ENCODE results near the gene ICE2.
A peak's percentile ranks its signal among the peaks of the same experiment; 100 is the strongest.

ICE2 gene

GRCh38 chr15:60512937-60513336 lies 34.0 kb upstream of the ICE2 start:
- no peak for DNase-seq
- no peaks in the 10 kb centered on the region for H3K9me3 ChIP-seq (ENCODE audit: control extremely low read depth in 1 of 5, control insufficient read depth in 4 of 5, insufficient read depth in 2 of 5, low read depth in 1 of 5, low read length in 4 of 5)
- no peak overlapping the region for H3K27ac ChIP-seq (ENCODE audit: insufficient read depth in 1 of 2, low read depth in 1 of 2, low read length in 2 of 2, poor library complexity in 1 of 2, severe bottlenecking in 2 of 2)
- CTCF ChIA-PET, result interaction anchor here (1.4 kb wide), 1 partner anchor 8 kb away, joined by 7 read pairs; no protein-coding TSS in a partner anchor
- H3K4me3 ChIP-seq (ENCODE audit: control insufficient read depth in 1 of 7, extremely low read depth in 1 of 7, insufficient read depth in 4 of 7, low read depth in 2 of 7, low read length in 6 of 7), result no peak overlapping the region
- H3K36me3 ChIP-seq (ENCODE audit: control insufficient read depth in 4 of 4, insufficient read depth in 4 of 4, low read length in 3 of 4), result no peaks in the 10 kb centered on the region
- H3K27me3 ChIP-seq (replicated peaks in 2 of 5; ENCODE audit: control insufficient read depth in 4 of 5, insufficient read depth in 5 of 5, low read length in 4 of 5), result no peaks in the 10 kb centered on the region
- POLR2A ChIA-PET, result no interaction called here
- 88% methylated on average over 2 of the region's 4 CpGs for WGBS (ENCODE audit: insufficient coverage)
- peaks cover 0 to 2% (median 0%) of the 10 kb centered on the region in 4 experiments for H3K4me1 ChIP-seq (ENCODE audit: control extremely low read depth in 1 of 4, control insufficient read depth in 4 of 4, insufficient read depth in 4 of 4, low read length in 3 of 4)

- ChIA-PET POLR2A (no interaction called here), CTCF (interaction anchor here (1.4 kb wide), 1 partner anchor 9 kb away, joined by 7 read pairs; no protein-coding TSS in a partner anchor)
- Histone ChIP-seq H3K27me3 (replicated peaks in 2 of 5; ENCODE audit: control insufficient read depth in 4 of 5, insufficient read depth in 5 of 5, low read length in 4 of 5) (no peaks in the 10 kb centered on the region), H3K4me1 (ENCODE audit: control extremely low read depth in 1 of 4, control insufficient read depth in 4 of 4, insufficient read depth in 4 of 4, low read length in 3 of 4) (peaks cover 0 to 3% (median 0%) of the 10 kb centered on the region in 4 experiments), H3K36me3 (ENCODE audit: control insufficient read depth in 4 of 4, insufficient read depth in 4 of 4, low read length in 3 of 4) (no peaks in the 10 kb centered on the region), H3K9me3 (ENCODE audit: control extremely low read depth in 1 of 5, control insufficient read depth in 4 of 5, insufficient read depth in 2 of 5, low read depth in 1 of 5, low read length in 4 of 5) (no peaks in the 10 kb centered on the region), H3K4me3 (ENCODE audit: control insufficient read depth in 1 of 7, extremely low read depth in 1 of 7, insufficient read depth in 4 of 7, low read depth in 2 of 7, low read length in 6 of 7) (no peak overlapping the region), H3K27ac (ENCODE audit: insufficient read depth in 1 of 2, low read depth in 1 of 2, low read length in 2 of 2, poor library complexity in 1 of 2, severe bottlenecking in 2 of 2) (no peak overlapping the region)
- 97% methylated on average over 19 of the region's 21 CpGs for WGBS (ENCODE audit: insufficient coverage)
- DNase-seq, result peak in 2 of 3 donors; percentile 16 to 27
Observed at GRCh38 chr15:60511351-60512031, 32.5 kb upstream of the ICE2 start.

- WGBS (ENCODE audit: insufficient coverage), result 95% methylated on average over 4 of the region's 5 CpGs
- Histone ChIP-seq H3K4me3 (ENCODE audit: control insufficient read depth in 1 of 7, extremely low read depth in 1 of 7, insufficient read depth in 4 of 7, low read depth in 2 of 7, low read length in 6 of 7) (no peak overlapping the region), H3K36me3 (ENCODE audit: control insufficient read depth in 4 of 4, insufficient read depth in 4 of 4, low read length in 3 of 4) (no peaks in the 10 kb centered on the region), H3K4me1 (ENCODE audit: control extremely low read depth in 1 of 4, control insufficient read depth in 4 of 4, insufficient read depth in 4 of 4, low read length in 3 of 4) (peaks cover 0 to 3% (median 0%) of the 10 kb centered on the region in 4 experiments), H3K27ac (ENCODE audit: insufficient read depth in 1 of 2, low read depth in 1 of 2, low read length in 2 of 2, poor library complexity in 1 of 2, severe bottlenecking in 2 of 2) (no peak overlapping the region), H3K27me3 (replicated peaks in 2 of 5; ENCODE audit: control insufficient read depth in 4 of 5, insufficient read depth in 5 of 5, low read length in 4 of 5) (no peaks in the 10 kb centered on the region), H3K9me3 (ENCODE audit: control extremely low read depth in 1 of 5, control insufficient read depth in 4 of 5, insufficient read depth in 2 of 5, low read depth in 1 of 5, low read length in 4 of 5) (no peaks in the 10 kb centered on the region)
- no peak for DNase-seq
- POLR2A ChIA-PET, result no interaction called here
- CTCF ChIA-PET, result interaction anchor here (0.7 to 10.0 kb wide), 2 partner anchors 11 to 1985 kb away, joined by 4 to 56 read pairs; no protein-coding TSS in a partner anchor
Observed at GRCh38 chr15:60510006-60510405, 31.1 kb upstream of the ICE2 start.

- no peaks in the 10 kb centered on the region for H3K9me3 ChIP-seq (ENCODE audit: control extremely low read depth in 1 of 5, control insufficient read depth in 4 of 5, insufficient read depth in 2 of 5, low read depth in 1 of 5, low read length in 4 of 5)
- no peaks in the 10 kb centered on the region for H3K27me3 ChIP-seq (replicated peaks in 2 of 5; ENCODE audit: control insufficient read depth in 4 of 5, insufficient read depth in 5 of 5, low read length in 4 of 5)
- no peak for DNase-seq
- WGBS (ENCODE audit: insufficient coverage), result 86% methylated on average over 2 of the region's 3 CpGs
- H3K4me1 ChIP-seq (ENCODE audit: control extremely low read depth in 1 of 4, control insufficient read depth in 4 of 4, insufficient read depth in 4 of 4, low read length in 3 of 4), result peaks cover 0 to 3% (median 0%) of the 10 kb centered on the region in 4 experiments
- no peak overlapping the region for H3K4me3 ChIP-seq (ENCODE audit: control insufficient read depth in 1 of 7, extremely low read depth in 1 of 7, insufficient read depth in 4 of 7, low read depth in 2 of 7, low read length in 6 of 7)
- CTCF ChIA-PET, result interaction anchor here (1.0 to 10.0 kb wide), 3 partner anchors 8 to 157 kb away, joined by 3 to 56 read pairs (median 9); no protein-coding TSS in a partner anchor
- no peaks in the 10 kb centered on the region for H3K36me3 ChIP-seq (ENCODE audit: control insufficient read depth in 4 of 4, insufficient read depth in 4 of 4, low read length in 3 of 4)
- POLR2A ChIA-PET, result no interaction called here
- H3K27ac ChIP-seq (ENCODE audit: insufficient read depth in 1 of 2, low read depth in 1 of 2, low read length in 2 of 2, poor library complexity in 1 of 2, severe bottlenecking in 2 of 2), result no peak overlapping the region
Observed at GRCh38 chr15:60509470-60509869, 30.5 kb upstream of the ICE2 start.

- Histone ChIP-seq H3K4me1 (ENCODE audit: control extremely low read depth in 1 of 4, control insufficient read depth in 4 of 4, insufficient read depth in 4 of 4, low read length in 3 of 4) (peaks cover 0 to 4% (median 0%) of the 10 kb centered on the region in 4 experiments), H3K27me3 (replicated peaks in 2 of 5; ENCODE audit: control insufficient read depth in 4 of 5, insufficient read depth in 5 of 5, low read length in 4 of 5) (no peaks in the 10 kb centered on the region), H3K4me3 (ENCODE audit: control insufficient read depth in 1 of 7, extremely low read depth in 1 of 7, insufficient read depth in 4 of 7, low read depth in 2 of 7, low read length in 6 of 7) (no peak overlapping the region), H3K36me3 (ENCODE audit: control insufficient read depth in 4 of 4, insufficient read depth in 4 of 4, low read length in 3 of 4) (no peaks in the 10 kb centered on the region), H3K9me3 (ENCODE audit: control extremely low read depth in 1 of 5, control insufficient read depth in 4 of 5, insufficient read depth in 2 of 5, low read depth in 1 of 5, low read length in 4 of 5) (no peaks in the 10 kb centered on the region), H3K27ac (ENCODE audit: insufficient read depth in 1 of 2, low read depth in 1 of 2, low read length in 2 of 2, poor library complexity in 1 of 2, severe bottlenecking in 2 of 2) (no peak overlapping the region)
- DNase-seq, result no peak
- WGBS (ENCODE audit: insufficient coverage), result no CpG with 5 or more reads among the region's 4 CpGs
- ChIA-PET CTCF (interaction anchor here (1.0 to 10.0 kb wide), 5 partner anchors 9 to 156 kb away, joined by 3 to 56 read pairs (median 4); partner anchors contain the start of gene ICE2), POLR2A (no interaction called here)
Observed at GRCh38 chr15:60508442-60508841, 29.5 kb upstream of the ICE2 start.

GRCh38 chr15:60507596-60508424 lies 28.9 kb upstream of the ICE2 start:
- CTCF ChIA-PET, result interaction anchor here (1.0 to 10.0 kb wide), 5 partner anchors 10 to 30 kb away, joined by 3 to 56 read pairs (median 6); partner anchors contain the start of gene ICE2
- 32% methylated on average over 5 of the region's 11 CpGs for WGBS (ENCODE audit: insufficient coverage)
- DNase-seq, result peak; percentile 60 to 76 (median 75)
- Histone ChIP-seq H3K36me3 (ENCODE audit: control insufficient read depth in 4 of 4, insufficient read depth in 4 of 4, low read length in 3 of 4) (no peaks in the 10 kb centered on the region), H3K27ac (ENCODE audit: insufficient read depth in 1 of 2, low read depth in 1 of 2, low read length in 2 of 2, poor library complexity in 1 of 2, severe bottlenecking in 2 of 2) (no peak overlapping the region), H3K4me3 (ENCODE audit: control insufficient read depth in 1 of 7, extremely low read depth in 1 of 7, insufficient read depth in 4 of 7, low read depth in 2 of 7, low read length in 6 of 7) (peak overlapping the region in 1 of 7 experiments; percentile 50), H3K9me3 (ENCODE audit: control extremely low read depth in 1 of 5, control insufficient read depth in 4 of 5, insufficient read depth in 2 of 5, low read depth in 1 of 5, low read length in 4 of 5) (no peaks in the 10 kb centered on the region), H3K27me3 (replicated peaks in 2 of 5; ENCODE audit: control insufficient read depth in 4 of 5, insufficient read depth in 5 of 5, low read length in 4 of 5) (no peaks in the 10 kb centered on the region), H3K4me1 (ENCODE audit: control extremely low read depth in 1 of 4, control insufficient read depth in 4 of 4, insufficient read depth in 4 of 4, low read length in 3 of 4) (peaks cover 0 to 7% (median 0%) of the 10 kb centered on the region in 4 experiments)
- POLR2A ChIA-PET, result no interaction called here

Measured in common myeloid progenitor, CD34-positive (primary cell).